Spleen (tissue), 11 donors: Measurements from ENCODE around the gene GDF2. TPM values are rescaled to one million over a fixed set of nuclear protein-coding genes. Genes with fewer than 3 reads are reported as not detected.

Experiments
- DNase-seq: peaks from one replicate; pipeline ENCODE4 v3.0.0-alpha.2; 2020
- H3K27ac ChIP-seq, 8 donors: fragments of 200-600 bp; sonication (generic) in 7 of 8; 1 replicate in 4 of 8; 2 replicates in 4 of 8; pipeline versions ENCODE4 v1.5.0 to v1.8.0; 2016 to 2021; ENCODE audit warnings: inconsistent platforms in 4 of 8, mild to moderate bottlenecking in 4 of 8, moderate library complexity in 1 of 8
- H3K27me3 ChIP-seq, 7 donors: fragments of 200-600 bp; sonication (generic) in 6 of 7; replicated peaks in 1 of 7; 1 replicate in 4 of 7; 2 replicates in 3 of 7; pipeline versions ENCODE4 v1.5.0 to v1.8.0; 2016 to 2021; ENCODE audit warnings: inconsistent platforms in 3 of 7, mild to moderate bottlenecking in 1 of 7
- H3K36me3 ChIP-seq, 6 donors: fragments of 200-600 bp; sonication (generic) in 5 of 6; 1 replicate in 4 of 6; 2 replicates in 2 of 6; pipeline versions ENCODE4 v1.5.0 to v1.8.0; 2016 to 2021; ENCODE audit warnings: inconsistent platforms in 2 of 6
- H3K4me1 ChIP-seq, 6 donors: fragments of 200-600 bp; sonication (generic) in 5 of 6; 1 replicate in 3 of 6; 2 replicates in 3 of 6; pipeline versions ENCODE4 v1.5.0 to v1.8.0; 2016 to 2021; ENCODE audit warnings: inconsistent platforms in 3 of 6
- H3K4me3 ChIP-seq, 8 donors: fragments of 200-600 bp; sonication (generic) in 7 of 8; 1 replicate in 4 of 8; 2 replicates in 4 of 8; pipeline versions ENCODE4 v1.5.0 to v1.8.0; 2016 to 2021; ENCODE audit warnings: inconsistent platforms in 4 of 8, mild to moderate bottlenecking in 4 of 8, moderate library complexity in 2 of 8
- H3K9me3 ChIP-seq, 8 donors: fragments of 200-600 bp; sonication (generic) in 7 of 8; 1 replicate in 4 of 8; 2 replicates in 4 of 8; pipeline versions ENCODE4 v1.5.0 to v1.8.0; 2016 to 2021; ENCODE audit warnings: inconsistent platforms in 4 of 8
- POLR2A ChIP-seq, 3 donors: fragments of 450-650 bp; IDR thresholded peaks; one replicate each; pipeline ENCODE4 v1.5.1; 2017; ENCODE audit warnings: antibody characterized with exemption in 3 of 3, mild to moderate bottlenecking in 1 of 3
- POLR2AphosphoS5 ChIP-seq, 3 donors: sonication (generic); formaldehyde crosslinking; IDR thresholded peaks; one replicate each; pipeline ENCODE4 v1.5.1; 2017; ENCODE audit warnings: antibody characterized with exemption in 3 of 3
- whole genome bisulfite sequencing, 5 donors: extraction: QIAGEN DNeasy Blood & Tissue Kit in 3 of 5; methylation state at CpG; one replicate each; pipeline versions ENCODE4 v1.1.5 to v1.1.7; 2013 to 2018; 5-methylcytosine and 5-hydroxymethylcytosine counted together
- intact Hi-C: fragments of 100-400 bp; cut with DNase I; formaldehyde crosslinking; loops from one replicate; pipeline ENCODE4 v1.15.0; 2023; ENCODE audit warnings: low total_unique reads
- polyA plus RNA-seq, 3 donors: library from polyadenylated mRNA; stranded (reverse); fragments of 200-250 nt; gene quantifications; one replicate each; pipeline ENCODE4 v1.2.1, GENCODE V29; 2013
- total RNA-seq, 7 donors: library from RNA; depleted of rRNA in 3 of 7; stranded (reverse); fragments of >200 nt in 3 of 7; fragmentation: NEBNext Ultra II Directional in 4 of 7; extraction: Animal tissue kit (Norgen Biotek cat#: 25700) in 4 of 7; gene quantifications; one replicate each; pipeline versions ENCODE4 v1.1.0 to v1.2.1, GENCODE V29; 2016 to 2021
- TF ChIP-seq, protein P1 (sequence below), 11 experiments: fragments of 200-600 bp in 7 of 11; fragments of 450-650 bp in 4 of 11; sonication (generic) in 4 of 11; IDR thresholded peaks in 8 of 11; conservative IDR thresholded peaks in 3 of 11; 1 replicate in 7 of 11; 2 replicates in 4 of 11; pipeline versions ENCODE4 v1.4.0 to v1.8.0; 2016 to 2021; ENCODE audit warnings: antibody characterized with exemption in 11 of 11, inconsistent platforms in 4 of 11, mild to moderate bottlenecking in 1 of 11
- donor health status: healthy with polysubstance abuse.
- donor health status: DM: no; HTN: no; CAD: no; lungs with moderate emphysema.
- donor health status: DM: no; HTN: no; CAD: no.
- donor health status: Bipolar disorder and iron deficiency.
- donor health status: healthy.
- donor health status: DM: no; HTN: no; CAD: no.
- donor health status: DM: yes; HTN: yes; CAD: no.

The GDF2 gene
- total and polyA plus RNA-seq, 10 donors = not detected

DNA sequence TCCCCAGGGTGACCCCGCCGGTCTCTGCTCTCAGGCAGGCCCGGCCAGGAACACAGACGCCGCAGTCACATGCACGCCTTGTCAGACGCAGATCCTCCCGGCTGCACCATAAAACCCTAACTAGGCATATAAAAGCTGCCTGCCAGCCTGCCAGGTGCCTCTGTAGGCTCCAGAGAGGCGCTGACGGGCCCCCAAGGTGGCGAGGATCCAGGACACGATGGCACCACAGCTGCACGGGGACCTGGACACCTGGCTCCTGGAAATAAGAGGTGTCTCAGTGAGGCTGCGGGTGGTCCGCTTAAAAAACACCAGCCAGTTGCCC, 44.1 kb upstream of the GDF2 start:
- H3K9me3 ChIP-seq = peaks cover 0 to 6% (median 5%) of the 10 kb centered on the region in 8 donors
- H3K36me3 ChIP-seq = no peaks in the 10 kb centered on the region
- no peak overlapping the region for H3K27ac ChIP-seq
- intact Hi-C loops = no loop called here
- TF ChIP-seq POLR2AphosphoS5 (IDR thresholded peaks at IDR 0.05) (no peak), POLR2A (IDR thresholded peaks at IDR 0.05) (no peak)
- TF ChIP-seq, protein P1, sequence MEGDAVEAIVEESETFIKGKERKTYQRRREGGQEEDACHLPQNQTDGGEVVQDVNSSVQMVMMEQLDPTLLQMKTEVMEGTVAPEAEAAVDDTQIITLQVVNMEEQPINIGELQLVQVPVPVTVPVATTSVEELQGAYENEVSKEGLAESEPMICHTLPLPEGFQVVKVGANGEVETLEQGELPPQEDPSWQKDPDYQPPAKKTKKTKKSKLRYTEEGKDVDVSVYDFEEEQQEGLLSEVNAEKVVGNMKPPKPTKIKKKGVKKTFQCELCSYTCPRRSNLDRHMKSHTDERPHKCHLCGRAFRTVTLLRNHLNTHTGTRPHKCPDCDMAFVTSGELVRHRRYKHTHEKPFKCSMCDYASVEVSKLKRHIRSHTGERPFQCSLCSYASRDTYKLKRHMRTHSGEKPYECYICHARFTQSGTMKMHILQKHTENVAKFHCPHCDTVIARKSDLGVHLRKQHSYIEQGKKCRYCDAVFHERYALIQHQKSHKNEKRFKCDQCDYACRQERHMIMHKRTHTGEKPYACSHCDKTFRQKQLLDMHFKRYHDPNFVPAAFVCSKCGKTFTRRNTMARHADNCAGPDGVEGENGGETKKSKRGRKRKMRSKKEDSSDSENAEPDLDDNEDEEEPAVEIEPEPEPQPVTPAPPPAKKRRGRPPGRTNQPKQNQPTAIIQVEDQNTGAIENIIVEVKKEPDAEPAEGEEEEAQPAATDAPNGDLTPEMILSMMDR (IDR thresholded peaks at IDR 0.05 in 8 of 11, conservative IDR thresholded peaks at IDR 0.05 in 3 of 11) = no peak
- no peak for DNase-seq
- no peak overlapping the region for H3K4me3 ChIP-seq
- peaks cover 0 to 8% (median 0%) of the 10 kb centered on the region in 6 donors for H3K4me1 ChIP-seq
- 89 to 93% (median 92%) methylated on average over 10 to 15 of the region's 15 CpGs for WGBS, 5 donors
- H3K27me3 ChIP-seq = peaks cover 0 to 4% (median 0%) of the 10 kb centered on the region in 7 donors

DNA sequence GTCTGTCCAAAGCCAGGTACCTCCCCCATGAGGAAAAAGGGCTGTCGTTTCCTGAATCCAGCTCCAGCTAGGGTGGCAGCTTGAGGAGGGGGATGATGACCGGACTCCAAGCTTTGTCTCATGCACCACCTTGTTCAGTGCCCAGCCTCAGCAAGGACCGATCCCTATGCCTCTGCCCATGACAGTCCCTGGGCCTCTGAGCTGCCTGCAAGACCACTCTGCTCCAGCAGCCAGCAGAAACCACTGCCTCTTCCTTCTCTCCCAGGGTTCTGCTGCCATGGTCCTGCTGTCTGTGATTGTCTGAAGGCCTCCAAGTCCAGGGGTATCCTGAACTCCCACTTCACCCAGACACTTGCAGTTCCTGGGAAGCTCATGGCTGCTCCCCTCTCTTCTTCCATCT, 43.5 kb upstream of the GDF2 start:
- H3K27ac ChIP-seq = no peak overlapping the region
- intact Hi-C loops = no loop called here
- TF ChIP-seq, protein P1 (IDR thresholded peaks at IDR 0.05 in 8 of 11, conservative IDR thresholded peaks at IDR 0.05 in 3 of 11) = no peak
- TF ChIP-seq POLR2A (IDR thresholded peaks at IDR 0.05) = no peak
- no peak for TF ChIP-seq POLR2AphosphoS5 (IDR thresholded peaks at IDR 0.05)
- no peaks in the 10 kb centered on the region for H3K36me3 ChIP-seq
- no peak overlapping the region for H3K4me3 ChIP-seq
- H3K27me3 ChIP-seq = peaks cover 0 to 4% (median 0%) of the 10 kb centered on the region in 7 donors
- no peak for DNase-seq
- H3K4me1 ChIP-seq = peaks cover 0 to 8% (median 0%) of the 10 kb centered on the region in 6 donors
- H3K9me3 ChIP-seq = no peaks in the 10 kb centered on the region
- WGBS, 5 donors = 85 to 94% (median 91%) methylated on average over 2 to 3 of the region's 3 CpGs

DNA sequence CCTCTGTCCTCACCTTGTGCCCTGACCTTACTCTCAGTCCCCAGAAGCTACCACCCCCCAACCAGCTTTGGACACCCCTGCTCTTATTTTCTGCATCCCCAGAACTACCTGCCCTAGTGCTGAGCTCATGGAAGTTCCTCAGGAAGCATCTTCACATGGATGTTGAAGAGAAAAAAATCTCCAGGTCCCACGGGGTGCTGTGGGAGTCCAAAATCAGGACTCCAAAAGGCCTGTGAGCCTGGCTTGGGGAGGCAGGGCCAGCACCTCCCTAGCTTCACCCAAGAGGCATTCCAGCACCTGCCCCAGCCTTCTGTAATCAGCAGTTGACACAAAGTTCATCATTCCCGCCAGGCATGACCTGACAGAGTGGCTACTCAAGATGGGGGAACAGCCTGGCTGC, 43.0 kb upstream of the GDF2 start:
- TF ChIP-seq, protein P1 (IDR thresholded peaks at IDR 0.05 in 8 of 11, conservative IDR thresholded peaks at IDR 0.05 in 3 of 11) = no peak
- TF ChIP-seq POLR2A (IDR thresholded peaks at IDR 0.05) (no peak), POLR2AphosphoS5 (IDR thresholded peaks at IDR 0.05) (no peak)
- WGBS, 5 donors = 67 to 94% (median 90%) methylated on average over 1 to 2 of the region's 2 CpGs
- Histone ChIP-seq H3K36me3 (no peaks in the 10 kb centered on the region), H3K4me1 (peaks cover 0 to 8% (median 0%) of the 10 kb centered on the region in 6 donors), H3K4me3 (no peak overlapping the region), H3K27me3 (peaks cover 0 to 4% (median 0%) of the 10 kb centered on the region in 7 donors), H3K9me3 (no peaks in the 10 kb centered on the region), H3K27ac (no peak overlapping the region)
- DNase-seq = no peak
- intact Hi-C loops = no loop called here

DNA sequence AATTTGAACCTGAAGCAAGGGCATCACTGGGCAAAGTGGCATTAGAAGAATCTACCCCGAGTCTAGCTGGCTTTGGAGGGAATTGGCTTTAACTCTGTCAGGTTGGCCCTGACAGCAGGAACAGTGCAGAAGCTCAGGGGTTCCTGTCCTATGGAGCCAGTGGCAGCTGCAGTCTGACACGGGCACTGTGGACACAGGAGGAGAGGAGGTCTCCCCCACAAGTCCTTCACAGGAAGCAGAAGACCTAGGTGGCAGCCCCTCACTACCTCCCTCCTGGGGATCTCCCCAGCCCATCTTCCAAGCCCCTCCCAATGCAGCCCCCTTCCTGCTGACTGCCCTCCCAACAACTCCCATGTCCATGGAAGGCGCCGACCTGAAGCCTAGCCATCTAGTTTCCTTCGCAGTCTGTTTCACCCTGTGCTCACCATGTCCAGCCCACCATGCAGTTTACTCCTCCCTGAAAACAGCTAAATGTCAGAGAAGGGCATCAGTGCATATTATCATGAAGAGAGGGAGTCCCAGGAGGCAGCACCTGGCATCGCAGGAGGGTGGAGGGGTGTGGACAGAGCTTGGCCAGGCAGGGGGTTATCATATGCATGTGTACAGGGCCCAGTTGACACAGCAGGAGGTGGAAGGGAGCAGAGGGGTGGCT, 40.1 kb upstream of the GDF2 start:
- Histone ChIP-seq H3K9me3 (no peaks in the 10 kb centered on the region), H3K27me3 (no peaks in the 10 kb centered on the region), H3K36me3 (no peaks in the 10 kb centered on the region), H3K4me3 (no peak overlapping the region), H3K27ac (no peak overlapping the region), H3K4me1 (peaks cover 0 to 26% (median 0%) of the 10 kb centered on the region in 6 donors)
- DNase-seq = no peak
- whole genome bisulfite sequencing, 5 donors = 72 to 81% (median 75%) methylated on average over 6 of the region's 6 CpGs
- intact Hi-C loops = no loop called here
- TF ChIP-seq POLR2AphosphoS5 (IDR thresholded peaks at IDR 0.05) = no peak
- no peak for TF ChIP-seq POLR2A (IDR thresholded peaks at IDR 0.05)
- TF ChIP-seq, protein P1 (IDR thresholded peaks at IDR 0.05 in 8 of 11, conservative IDR thresholded peaks at IDR 0.05 in 3 of 11) = no peak
